ENCODE measurements around the gene MYH6. TPM values are rescaled to one million over a fixed set of nuclear protein-coding genes. Genes with fewer than 3 reads are reported as not detected.
"Not testable (repeated sequence)": the region's sequence is repeated elsewhere in the genome, so short reads cannot be mapped to it uniquely, and the experiment has no call there.

MYH6 gene
- total and polyA plus RNA-seq, 2 donors (not counting 1 experiment from before 2014, with no cell fraction given): not detected

DNA sequence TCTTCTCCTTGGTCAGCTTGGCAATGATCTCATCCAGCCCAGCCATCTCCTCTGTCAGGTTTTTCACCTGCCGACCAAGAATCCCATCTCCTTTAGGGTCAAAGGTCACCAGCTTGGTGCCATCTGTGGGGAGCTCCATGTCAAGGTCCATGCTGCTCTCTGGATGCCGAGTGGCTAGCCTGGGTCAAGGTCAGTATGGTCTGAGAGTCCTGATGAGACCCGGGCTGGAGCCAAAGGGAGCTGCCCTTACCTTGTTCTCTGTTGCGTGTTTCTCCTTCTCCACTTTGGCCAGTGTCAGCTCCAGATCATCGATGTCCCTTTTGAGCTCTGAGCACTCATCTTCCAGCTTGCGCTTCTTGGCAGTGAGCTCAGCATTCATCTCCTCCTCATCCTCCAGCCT, 15.6 kb upstream of the MYH6 start:
- H2AFZ ChIP-seq (ENCODE audit: low read length): no peak overlapping the region
- H3K27ac ChIP-seq (ENCODE audit: insufficient read depth, low read length): no peak overlapping the region
- H4K20me1 ChIP-seq (ENCODE audit: control insufficient read depth, extremely low read depth, insufficient read depth, low read length): no peaks in the 10 kb centered on the region
- DNase-seq (ENCODE audit: low read depth in 2 of 2): no peak
- no peaks in the 10 kb centered on the region for H3K9me3 ChIP-seq (ENCODE audit: control insufficient read depth, insufficient read depth, low read depth, low read length)
- no peak overlapping the region for H3K4me3 ChIP-seq (replicated peaks in 1 of 4; ENCODE audit: control extremely low read depth in 1 of 4, insufficient read depth in 1 of 4, low read depth in 3 of 4, low read length in 4 of 4)
- H3K4me2 ChIP-seq (ENCODE audit: extremely low read depth, insufficient read depth, low read length): no peak overlapping the region
- TF ChIP-seq CTCF (conservative IDR thresholded peaks at IDR 0.05 in 1 of 2, IDR thresholded peaks at IDR 0.05 in 1 of 2; ENCODE audit: low read depth in 1 of 2, low read length in 2 of 2): no peak
- H3K36me3 ChIP-seq (ENCODE audit: control insufficient read depth, insufficient read depth, low read length): no peaks in the 10 kb centered on the region
- H3K27me3 ChIP-seq (ENCODE audit: control insufficient read depth, insufficient read depth, low read length): peaks cover 6% of the 10 kb centered on the region
- no peak overlapping the region for H3K9ac ChIP-seq (ENCODE audit: insufficient read depth, low read length)
- no peaks in the 10 kb centered on the region for H3K4me1 ChIP-seq (ENCODE audit: control insufficient read depth, extremely low read depth, insufficient read depth, low read length)
- H3K79me2 ChIP-seq (ENCODE audit: control insufficient read depth, insufficient read depth, low read length): no peaks in the 10 kb centered on the region

DNA sequence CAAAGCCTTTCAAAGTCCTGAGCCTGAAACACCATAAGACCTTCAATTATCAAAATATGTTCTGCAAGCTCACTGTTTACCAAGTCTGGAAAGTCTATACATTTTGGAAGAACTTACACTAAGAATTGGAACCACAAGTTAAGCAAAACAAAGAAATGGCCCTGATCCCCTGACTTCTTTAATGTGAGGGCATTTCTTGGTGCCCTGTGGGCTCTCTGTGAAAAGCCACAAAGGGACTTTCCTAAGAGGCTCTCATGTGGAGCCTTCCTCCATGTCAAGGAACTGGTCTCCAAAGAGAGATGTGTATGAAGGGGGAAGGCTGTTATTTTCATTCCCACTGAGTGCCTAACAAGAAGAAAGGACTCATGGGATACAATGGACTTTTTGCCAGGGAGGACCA, 13.5 kb upstream of the MYH6 start:
- Histone ChIP-seq H3K9ac (ENCODE audit: insufficient read depth, low read length) (no peak overlapping the region), H3K4me1 (ENCODE audit: control insufficient read depth, extremely low read depth, insufficient read depth, low read length) (no peaks in the 10 kb centered on the region), H3K36me3 (ENCODE audit: control insufficient read depth, insufficient read depth, low read length) (no peaks in the 10 kb centered on the region), H3K4me2 (ENCODE audit: extremely low read depth, insufficient read depth, low read length) (no peak overlapping the region), H3K79me2 (ENCODE audit: control insufficient read depth, insufficient read depth, low read length) (no peaks in the 10 kb centered on the region), H3K27me3 (ENCODE audit: control insufficient read depth, insufficient read depth, low read length) (peaks cover 6% of the 10 kb centered on the region), H3K27ac (ENCODE audit: insufficient read depth, low read length) (no peak overlapping the region), H3K9me3 (ENCODE audit: control insufficient read depth, insufficient read depth, low read depth, low read length) (no peaks in the 10 kb centered on the region), H2AFZ (ENCODE audit: low read length) (no peak overlapping the region), H3K4me3 (replicated peaks in 1 of 4; ENCODE audit: control extremely low read depth in 1 of 4, insufficient read depth in 1 of 4, low read depth in 3 of 4, low read length in 4 of 4) (no peak overlapping the region), H4K20me1 (ENCODE audit: control insufficient read depth, extremely low read depth, insufficient read depth, low read length) (no peaks in the 10 kb centered on the region)
- no peak for DNase-seq (ENCODE audit: low read depth in 2 of 2)
- no peak for TF ChIP-seq EZH2 (IDR thresholded peaks at IDR 0.05; ENCODE audit: low read length, missing control alignments)
- TF ChIP-seq CTCF (conservative IDR thresholded peaks at IDR 0.05 in 1 of 2, IDR thresholded peaks at IDR 0.05 in 1 of 2; ENCODE audit: low read depth in 1 of 2, low read length in 2 of 2): no peak

DNA sequence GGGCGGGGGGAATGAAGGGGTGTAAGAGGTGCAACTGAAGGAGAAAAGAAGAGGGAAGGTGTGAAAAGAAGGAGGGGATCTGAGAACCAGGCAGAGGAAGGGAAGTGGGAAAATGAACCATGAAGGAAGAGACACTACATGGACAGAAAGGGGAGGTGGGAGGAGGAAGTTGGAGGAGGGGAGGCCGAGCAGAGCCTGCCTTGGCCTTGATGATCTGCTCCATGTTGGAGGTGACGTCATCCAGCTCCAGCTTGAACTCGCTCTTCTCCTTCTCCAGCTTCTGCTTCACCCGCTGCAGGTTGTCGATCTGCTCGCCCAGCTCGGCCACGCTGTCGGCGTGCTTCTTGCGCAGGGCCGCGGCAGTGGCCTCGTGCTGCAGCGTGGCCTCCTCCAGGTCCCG, 11.6 kb upstream of the MYH6 start:
- not testable (repeated sequence) for H3K9ac ChIP-seq (ENCODE audit: insufficient read depth, low read length); H3K27ac ChIP-seq (ENCODE audit: insufficient read depth, low read length); H3K36me3 ChIP-seq (ENCODE audit: control insufficient read depth, insufficient read depth, low read length); H3K4me3 ChIP-seq (replicated peaks in 1 of 4; ENCODE audit: control extremely low read depth in 1 of 4, insufficient read depth in 1 of 4, low read depth in 3 of 4, low read length in 4 of 4); H3K4me2 ChIP-seq (ENCODE audit: extremely low read depth, insufficient read depth, low read length); H3K79me2 ChIP-seq (ENCODE audit: control insufficient read depth, insufficient read depth, low read length); H3K27me3 ChIP-seq (ENCODE audit: control insufficient read depth, insufficient read depth, low read length); H3K9me3 ChIP-seq (ENCODE audit: control insufficient read depth, insufficient read depth, low read depth, low read length); H4K20me1 ChIP-seq (ENCODE audit: control insufficient read depth, extremely low read depth, insufficient read depth, low read length); DNase-seq (ENCODE audit: low read depth in 2 of 2); H3K4me1 ChIP-seq (ENCODE audit: control insufficient read depth, extremely low read depth, insufficient read depth, low read length); H2AFZ ChIP-seq (ENCODE audit: low read length)

GRCh38 chr14:23418021-23418420, 9.9 kb upstream of the MYH6 start:
- H2AFZ ChIP-seq (ENCODE audit: low read length): no peak overlapping the region
- no peaks in the 10 kb centered on the region for H3K79me2 ChIP-seq (ENCODE audit: control insufficient read depth, insufficient read depth, low read length)
- TF ChIP-seq EZH2 (IDR thresholded peaks at IDR 0.05; ENCODE audit: low read length, missing control alignments) (no peak), CTCF (conservative IDR thresholded peaks at IDR 0.05 in 1 of 2, IDR thresholded peaks at IDR 0.05 in 1 of 2; ENCODE audit: low read depth in 1 of 2, low read length in 2 of 2) (no peak)
- no peaks in the 10 kb centered on the region for H3K9me3 ChIP-seq (ENCODE audit: control insufficient read depth, insufficient read depth, low read depth, low read length)
- no peak overlapping the region for H3K4me2 ChIP-seq (ENCODE audit: extremely low read depth, insufficient read depth, low read length)
- H3K9ac ChIP-seq (ENCODE audit: insufficient read depth, low read length): no peak overlapping the region
- DNase-seq (ENCODE audit: low read depth in 2 of 2): no peak
- H3K27ac ChIP-seq (ENCODE audit: insufficient read depth, low read length): no peak overlapping the region
- H3K27me3 ChIP-seq (ENCODE audit: control insufficient read depth, insufficient read depth, low read length): peaks cover 6% of the 10 kb centered on the region
- H3K4me1 ChIP-seq (ENCODE audit: control insufficient read depth, extremely low read depth, insufficient read depth, low read length): no peaks in the 10 kb centered on the region
- H3K4me3 ChIP-seq (replicated peaks in 1 of 4; ENCODE audit: control extremely low read depth in 1 of 4, insufficient read depth in 1 of 4, low read depth in 3 of 4, low read length in 4 of 4): no peak overlapping the region
- H4K20me1 ChIP-seq (ENCODE audit: control insufficient read depth, extremely low read depth, insufficient read depth, low read length): no peaks in the 10 kb centered on the region
- H3K36me3 ChIP-seq (ENCODE audit: control insufficient read depth, insufficient read depth, low read length): no peaks in the 10 kb centered on the region

DNA sequence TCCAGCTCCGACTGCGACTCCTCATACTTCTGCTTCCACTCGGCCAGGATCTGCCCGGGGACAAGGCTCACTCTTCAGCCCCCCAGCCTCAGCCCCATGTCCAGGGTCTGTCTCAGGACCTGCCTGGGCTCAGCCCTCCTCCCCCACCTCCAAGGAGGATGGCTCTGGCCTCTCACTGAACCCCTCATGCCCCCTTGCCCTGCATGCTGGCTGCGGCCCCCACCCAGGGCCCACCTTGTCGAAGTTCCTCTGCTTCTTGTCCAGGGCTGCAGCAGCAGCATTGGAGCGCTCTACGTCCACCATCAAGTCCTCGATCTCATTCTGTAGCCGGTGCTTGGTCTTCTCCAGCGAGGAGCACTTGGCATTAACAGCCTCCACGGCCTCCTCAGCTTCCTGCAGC, 9.2 kb upstream of the MYH6 start:
- not testable (repeated sequence) for H2AFZ ChIP-seq (ENCODE audit: low read length); H3K9me3 ChIP-seq (ENCODE audit: control insufficient read depth, insufficient read depth, low read depth, low read length); DNase-seq (ENCODE audit: low read depth in 2 of 2); H3K4me1 ChIP-seq (ENCODE audit: control insufficient read depth, extremely low read depth, insufficient read depth, low read length); H3K27ac ChIP-seq (ENCODE audit: insufficient read depth, low read length); H3K79me2 ChIP-seq (ENCODE audit: control insufficient read depth, insufficient read depth, low read length); H4K20me1 ChIP-seq (ENCODE audit: control insufficient read depth, extremely low read depth, insufficient read depth, low read length); H3K27me3 ChIP-seq (ENCODE audit: control insufficient read depth, insufficient read depth, low read length); H3K36me3 ChIP-seq (ENCODE audit: control insufficient read depth, insufficient read depth, low read length); H3K4me3 ChIP-seq (replicated peaks in 1 of 4; ENCODE audit: control extremely low read depth in 1 of 4, insufficient read depth in 1 of 4, low read depth in 3 of 4, low read length in 4 of 4); H3K9ac ChIP-seq (ENCODE audit: insufficient read depth, low read length); H3K4me2 ChIP-seq (ENCODE audit: extremely low read depth, insufficient read depth, low read length)
